Epithelial cell of proximal tubule (primary cell): ENCODE data around the gene STARD8. TPM values are rescaled to one million over a fixed set of nuclear protein-coding genes. Genes with fewer than 3 reads are reported as not detected.

Experiments used
- DNase-seq: peaks from one replicate; pipeline ENCODE4 v3.0.0-alpha.2; 2011; ENCODE audit warnings: low read depth
- H3K4me3 ChIP-seq: 2 replicates; pipeline ENCODE4 v1.5.1; 2011; ENCODE audit warnings: low read depth, mild to moderate bottlenecking, low read length
- CTCF ChIP-seq: conservative IDR thresholded peaks from 2 replicates; pipeline ENCODE4 v1.5.1; 2012; ENCODE audit warnings: low read depth, mild to moderate bottlenecking, low read length
- total RNA-seq: library from RNA; depleted of rRNA; stranded (reverse); fragments of >200 nt; gene quantifications from 2 replicates; pipeline ENCODE4 v1.2.3, GENCODE V29; 2015

The STARD8 gene
- total RNA-seq, 1 donor from 2014 or later: 9.5 TPM

- DNase-seq: no peak
Measured at GRCh38 chrX:68659786-68660185, 12.3 kb downstream of the STARD8 start.

GRCh38 chrX:68660746-68661145, 13.3 kb downstream of the STARD8 start:
- no peak for DNase-seq
- H3K4me3 ChIP-seq: no peak overlapping the region
- TF ChIP-seq CTCF: no peak

More at GRCh38 chrX:68659786-68660185, 12.3 kb downstream of the STARD8 start:
- H3K4me3 ChIP-seq: no peak overlapping the region
- no peak for TF ChIP-seq CTCF

- H3K4me3 ChIP-seq: no peak overlapping the region
- TF ChIP-seq CTCF: peak; percentile 15
- no peak for DNase-seq
Measured at GRCh38 chrX:68665502-68665901, 18.0 kb downstream of the STARD8 start.

GRCh38 chrX:68666580-68666979, 19.1 kb downstream of the STARD8 start:
- DNase-seq: no peak
- H3K4me3 ChIP-seq: no peak overlapping the region
- TF ChIP-seq CTCF: no peak

- H3K4me3 ChIP-seq: no peak overlapping the region
- no peak for DNase-seq
- no peak for TF ChIP-seq CTCF
Measured at GRCh38 chrX:68669094-68669860, 21.8 kb downstream of the STARD8 start.

GRCh38 chrX:68669871-68670270, 22.4 kb downstream of the STARD8 start:
- DNase-seq: no peak
- H3K4me3 ChIP-seq: no peak overlapping the region
- TF ChIP-seq CTCF: no peak

GRCh38 chrX:68671221-68671620, 23.8 kb downstream of the STARD8 start:
- DNase-seq: no peak
- TF ChIP-seq CTCF: no peak
- no peak overlapping the region for H3K4me3 ChIP-seq
